H9 (cell line): ENCODE measurements around the gene ZNF487. TPM values are rescaled to one million over a fixed set of nuclear protein-coding genes. Genes with fewer than 3 reads are reported as not detected.

ENCODE experiments used
- DNase-seq: peaks from one replicate; pipeline ENCODE4 v3.0.0-alpha.2; 2017
- H2AFZ ChIP-seq: one replicate; pipeline ENCODE4 v1.6.1; 2013; ENCODE audit warnings: mild to moderate bottlenecking, low read length, control low read depth, moderate library complexity
- H2AK5ac ChIP-seq: 2 replicates; pipeline ENCODE4 v1.6.1; 2013; ENCODE audit warnings: low read length, control low read depth, mixed read lengths; ENCODE audit not compliant: insufficient read length
- H2BK120ac ChIP-seq: one replicate; pipeline ENCODE4 v1.6.1; 2013; ENCODE audit warnings: low read depth, mild to moderate bottlenecking, low read length, control low read depth, inconsistent platforms; ENCODE audit not compliant: poor library complexity, severe bottlenecking
- H2BK12ac ChIP-seq: 2 replicates; pipeline ENCODE4 v1.6.1; 2013; ENCODE audit warnings: low read length, control low read depth, mixed read lengths, low read depth; ENCODE audit not compliant: insufficient read length
- H2BK15ac ChIP-seq: 2 replicates; pipeline ENCODE4 v1.6.1; 2013; ENCODE audit warnings: low read depth, low read length, control low read depth
- H2BK20ac ChIP-seq: one replicate; pipeline ENCODE4 v1.6.1; 2013; ENCODE audit warnings: low read depth, mild to moderate bottlenecking, low read length, control low read depth, inconsistent platforms; ENCODE audit not compliant: poor library complexity, severe bottlenecking
- H2BK5ac ChIP-seq: 2 replicates; pipeline ENCODE4 v1.6.1; 2013; ENCODE audit warnings: low read length, control low read depth, mixed read lengths; ENCODE audit not compliant: insufficient read length
- H3K14ac ChIP-seq: 2 replicates; pipeline ENCODE4 v1.6.1; 2013; ENCODE audit warnings: low read length, control low read depth; ENCODE audit not compliant: insufficient read depth
- H3K18ac ChIP-seq: 2 replicates; pipeline ENCODE4 v1.6.1; 2013; ENCODE audit warnings: low read depth, mild to moderate bottlenecking, mixed read lengths, low read length, control low read depth; ENCODE audit not compliant: insufficient read length
- H3K23ac ChIP-seq: 2 replicates; pipeline ENCODE4 v1.6.1; 2013; ENCODE audit warnings: low read length, control low read depth, mixed read lengths, low read depth; ENCODE audit not compliant: insufficient read length
- H3K23me2 ChIP-seq: 2 replicates; pipeline ENCODE4 v1.6.1; 2013; ENCODE audit warnings: low read depth, mild to moderate bottlenecking, mixed read lengths, low read length, control low read depth; ENCODE audit not compliant: insufficient read length, poor library complexity, severe bottlenecking
- H3K27ac ChIP-seq: 2 replicates; pipeline ENCODE4 v1.5.1; 2013; ENCODE audit warnings: low read length, control low read depth, mixed read lengths, low read depth; ENCODE audit not compliant: insufficient read length
- H3K27me3 ChIP-seq: 2 replicates; pipeline ENCODE4 v1.6.1; 2013; ENCODE audit warnings: low read length, control low read depth, inconsistent platforms; ENCODE audit not compliant: insufficient read depth
- H3K4ac ChIP-seq: 2 replicates; pipeline ENCODE4 v1.6.1; 2013; ENCODE audit warnings: low read depth, mild to moderate bottlenecking, control low read depth, inconsistent platforms, low read length, moderate library complexity
- H3K4me1 ChIP-seq: 2 replicates; pipeline ENCODE4 v1.6.1; 2013; ENCODE audit warnings: low read length, control low read depth, inconsistent platforms; ENCODE audit not compliant: insufficient read depth
- H3K4me2 ChIP-seq: 2 replicates; pipeline ENCODE4 v1.6.1; 2013; ENCODE audit warnings: low read length, control low read depth, mixed read lengths; ENCODE audit not compliant: insufficient read length, insufficient read depth
- H3K56ac ChIP-seq: 2 replicates; pipeline ENCODE4 v1.6.1; 2013; ENCODE audit warnings: low read depth, mild to moderate bottlenecking, mixed read lengths, low read length, control low read depth; ENCODE audit not compliant: insufficient read length
- H3K79me1 ChIP-seq: 2 replicates; pipeline ENCODE4 v1.6.1; 2013; ENCODE audit warnings: low read depth, mild to moderate bottlenecking, moderate library complexity, low read length, control low read depth, inconsistent platforms; ENCODE audit not compliant: insufficient read depth, poor library complexity, severe bottlenecking
- H3K79me2 ChIP-seq: 2 replicates; pipeline ENCODE4 v1.6.1; 2013; ENCODE audit warnings: low read length, control low read depth, inconsistent platforms; ENCODE audit not compliant: insufficient read depth
- H3K9ac ChIP-seq: 2 replicates; pipeline ENCODE4 v1.6.1; 2013; ENCODE audit warnings: low read length, control low read depth, mixed read lengths; ENCODE audit not compliant: insufficient read length; ENCODE audit errors: extremely low read depth
- H3K9me3 ChIP-seq: one replicate; pipeline ENCODE4 v1.6.1; 2013; ENCODE audit warnings: low read depth, low read length, inconsistent platforms; ENCODE audit not compliant: control insufficient read depth
- H3T11ph ChIP-seq: one replicate; pipeline ENCODE4 v1.6.1; 2013; ENCODE audit warnings: mild to moderate bottlenecking, low read length, control low read depth, inconsistent platforms
- H4K20me1 ChIP-seq: one replicate; pipeline ENCODE4 v1.6.1; 2013; ENCODE audit not compliant: control insufficient read depth, insufficient read length, insufficient read depth
- H4K5ac ChIP-seq: 2 replicates; pipeline ENCODE4 v1.6.1; 2013; ENCODE audit warnings: low read depth, mild to moderate bottlenecking, mixed read lengths, low read length, control low read depth; ENCODE audit not compliant: insufficient read length
- H4K8ac ChIP-seq: replicated peaks from 2 replicates; pipeline ENCODE4 v1.6.1; 2013; ENCODE audit warnings: low read length, control low read depth, mixed read lengths, low read depth; ENCODE audit not compliant: insufficient read length
- H4K91ac ChIP-seq: 2 replicates; pipeline ENCODE4 v1.6.1; 2013; ENCODE audit warnings: low read depth, mild to moderate bottlenecking, moderate library complexity, mixed read lengths, low read length, control low read depth; ENCODE audit not compliant: insufficient read length
- H3K27ac Mint-ChIP-seq, 3 experiments: 2 replicates in 2 of 3; 3 replicates in 1 of 3; pipeline ENCODE4 v1.8.0; 2020 to 2021; ENCODE audit warnings: mixed read lengths in 3 of 3, mild to moderate bottlenecking in 1 of 3, moderate library complexity in 1 of 3
- H3K27me3 Mint-ChIP-seq: 2 replicates; pipeline ENCODE4 v1.8.0; 2021; ENCODE audit warnings: low read depth, mild to moderate bottlenecking, moderate library complexity, mixed read lengths
- H3K36me3 Mint-ChIP-seq, 3 experiments: 2 replicates in 2 of 3; 3 replicates in 1 of 3; pipeline ENCODE4 v1.8.0; 2020 to 2021; ENCODE audit warnings: low read depth in 3 of 3, mixed read lengths in 3 of 3; ENCODE audit not compliant: insufficient read depth in 1 of 3
- H3K4me1 Mint-ChIP-seq, 2 experiments: 2 replicates each; pipeline ENCODE4 v1.8.0; 2020; ENCODE audit warnings: mixed read lengths in 2 of 2
- H3K4me3 Mint-ChIP-seq, 2 experiments: 2 replicates in 1 of 2; 3 replicates in 1 of 2; pipeline ENCODE4 v1.8.0; 2020 to 2021; ENCODE audit warnings: mild to moderate bottlenecking in 2 of 2, mixed read lengths in 2 of 2, moderate library complexity in 1 of 2
- H3K9me3 Mint-ChIP-seq, 2 experiments: 2 replicates in 1 of 2; 3 replicates in 1 of 2; pipeline ENCODE4 v1.8.0; 2020; ENCODE audit warnings: mild to moderate bottlenecking in 2 of 2, mixed read lengths in 2 of 2, moderate library complexity in 1 of 2
- WGBS: extraction: QIAGEN DNeasy Blood & Tissue Kit; methylation state at CpG from one replicate; pipeline ENCODE4 v1.1.7; 2013; ENCODE audit warnings: missing lambda C conversion rate, low lambda C conversion rate, mixed read lengths; ENCODE audit not compliant: insufficient read length; ENCODE audit errors: extremely low coverage; 5-methylcytosine and 5-hydroxymethylcytosine counted together
- total RNA-seq: library from RNA; stranded (reverse); gene quantifications from 2 replicates; pipeline ENCODE4 v1.2.1, GENCODE V29; 2021
- TF ChIP-seq, protein P1 (sequence below): fragments of 200-600 bp; sonication (generic); conservative IDR thresholded peaks from 3 replicates; pipeline ENCODE4 v1.8.0; 2021; ENCODE audit warnings: antibody characterized with exemption, mild to moderate bottlenecking

Gene ZNF487
- total RNA-seq, 1 experiment from 2014 or later = 1.4 TPM

DNA sequence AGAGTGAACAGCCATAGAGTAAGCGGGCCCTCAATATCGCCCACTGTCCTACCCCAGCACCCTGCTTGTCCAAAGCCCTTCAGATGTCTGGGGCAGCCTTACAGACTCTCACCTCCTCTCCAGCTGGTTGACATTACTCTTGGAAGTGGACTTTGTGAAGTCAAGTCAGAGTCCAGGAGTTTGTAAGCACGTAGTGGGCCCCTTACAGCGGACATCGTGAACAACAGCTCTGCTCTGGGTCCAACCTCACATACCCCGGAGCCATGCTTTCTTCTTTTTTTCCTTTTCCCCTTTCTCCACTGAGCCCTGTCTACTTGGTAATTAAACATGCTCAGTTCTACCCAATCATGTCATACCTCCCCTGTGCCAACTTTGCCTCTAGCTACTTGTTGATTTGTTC lies 45.4 kb upstream of the ZNF487 start:
- Histone ChIP-seq H2BK120ac (no peak overlapping the region), H3K18ac (no peak overlapping the region), H3K4me1 (no peaks in the 10 kb centered on the region; the same call in 1 of the 2 replicates), H2BK5ac (no peak overlapping the region), H2AFZ (no peak overlapping the region), H4K20me1 (no peaks in the 10 kb centered on the region), H3K9me3 (no peaks in the 10 kb centered on the region), H2BK12ac (no peak overlapping the region), H2BK15ac (no peak overlapping the region), H4K91ac (no peak overlapping the region), H3K4me2 (no peak overlapping the region), H3K79me2 (peaks cover 32% of the 10 kb centered on the region), H2BK20ac (no peak overlapping the region), H3K79me1 (peaks cover 7% of the 10 kb centered on the region), H3T11ph (no peak overlapping the region), H3K9ac (no peak overlapping the region), H3K27me3 (no peaks in the 10 kb centered on the region), H4K5ac (no peak overlapping the region), H4K8ac (no peak overlapping the region), H3K27ac (no peak overlapping the region), H3K14ac (no peak overlapping the region), H3K23me2 (peaks cover 10% of the 10 kb centered on the region), H3K56ac (no peak overlapping the region), H3K23ac (no peak overlapping the region), H2AK5ac (no peak overlapping the region), H3K4ac (no peak overlapping the region)
- H3K4me1 Mint-ChIP-seq = peaks cover 33 to 35% of the 10 kb centered on the region in 2 experiments
- TF ChIP-seq, protein P1, sequence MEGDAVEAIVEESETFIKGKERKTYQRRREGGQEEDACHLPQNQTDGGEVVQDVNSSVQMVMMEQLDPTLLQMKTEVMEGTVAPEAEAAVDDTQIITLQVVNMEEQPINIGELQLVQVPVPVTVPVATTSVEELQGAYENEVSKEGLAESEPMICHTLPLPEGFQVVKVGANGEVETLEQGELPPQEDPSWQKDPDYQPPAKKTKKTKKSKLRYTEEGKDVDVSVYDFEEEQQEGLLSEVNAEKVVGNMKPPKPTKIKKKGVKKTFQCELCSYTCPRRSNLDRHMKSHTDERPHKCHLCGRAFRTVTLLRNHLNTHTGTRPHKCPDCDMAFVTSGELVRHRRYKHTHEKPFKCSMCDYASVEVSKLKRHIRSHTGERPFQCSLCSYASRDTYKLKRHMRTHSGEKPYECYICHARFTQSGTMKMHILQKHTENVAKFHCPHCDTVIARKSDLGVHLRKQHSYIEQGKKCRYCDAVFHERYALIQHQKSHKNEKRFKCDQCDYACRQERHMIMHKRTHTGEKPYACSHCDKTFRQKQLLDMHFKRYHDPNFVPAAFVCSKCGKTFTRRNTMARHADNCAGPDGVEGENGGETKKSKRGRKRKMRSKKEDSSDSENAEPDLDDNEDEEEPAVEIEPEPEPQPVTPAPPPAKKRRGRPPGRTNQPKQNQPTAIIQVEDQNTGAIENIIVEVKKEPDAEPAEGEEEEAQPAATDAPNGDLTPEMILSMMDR = no peak
- peaks cover 74 to 99% (median 84%) of the 10 kb centered on the region in 3 experiments for H3K36me3 Mint-ChIP-seq
- no CpG with 5 or more reads among the region's 6 CpGs for WGBS
- no peak overlapping the region for H3K4me3 Mint-ChIP-seq
- DNase-seq = no peak
- peak overlapping the region in 2 of 3 experiments; percentile 52 to 69; a peak in 5 of 7 replicates for H3K27ac Mint-ChIP-seq
- peaks cover 2% of the 10 kb centered on the region for H3K27me3 Mint-ChIP-seq
- no peaks in the 10 kb centered on the region for H3K9me3 Mint-ChIP-seq
